HG02642 (cell line): Measurements from ENCODE around the gene PDE4B.
A peak's percentile ranks its signal among the peaks of the same experiment; 100 is the strongest.

Experiments used
- ATAC-seq: cut with Tn5 transposase; IDR thresholded peaks from one replicate; pipeline ENCODE4 v1.9.1; 2021; ENCODE audit warnings: mild to moderate bottlenecking; ENCODE audit not compliant: unreplicated experiment, poor library complexity

Gene PDE4B

DNA sequence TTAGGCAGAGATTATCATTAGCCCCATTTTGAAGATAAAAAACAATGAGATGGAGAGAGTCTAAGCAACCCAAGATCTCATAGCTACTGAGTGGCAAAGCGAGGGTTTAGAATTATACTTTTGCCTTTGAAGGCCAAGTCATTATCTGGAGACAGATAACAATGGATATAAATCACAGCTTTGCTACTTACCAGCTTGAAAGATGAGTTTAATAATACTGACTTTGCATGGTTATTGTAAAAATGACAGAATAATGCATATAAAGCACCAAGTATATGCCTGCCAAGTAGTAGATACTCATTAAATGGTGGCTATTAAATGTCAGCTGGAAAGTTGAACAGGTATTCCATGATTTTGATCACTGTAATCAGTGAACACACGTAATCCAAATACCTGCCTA is 499.6 kb downstream of the PDE4B start:
- no peak for ATAC-seq

DNA sequence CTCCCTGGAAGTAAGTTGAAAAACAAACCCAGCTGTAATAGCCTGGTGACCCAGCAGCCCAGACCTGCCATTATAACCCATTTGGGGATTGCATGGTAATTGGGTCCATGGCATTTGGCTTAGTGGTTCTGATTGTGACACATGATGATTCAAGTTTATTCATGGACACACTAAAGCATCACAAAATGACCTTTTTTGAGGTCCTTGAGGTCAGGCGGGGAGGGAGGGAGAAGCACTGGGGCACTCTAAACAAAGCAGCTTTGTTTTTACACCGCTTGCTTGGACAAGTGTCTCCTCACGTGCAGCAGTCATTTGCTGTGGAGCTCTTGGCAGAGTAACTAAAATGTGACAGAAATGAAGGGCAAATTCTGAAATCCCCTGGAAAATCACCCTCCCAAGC is 500.2 kb downstream of the PDE4B start:
- ATAC-seq: no peak

DNA sequence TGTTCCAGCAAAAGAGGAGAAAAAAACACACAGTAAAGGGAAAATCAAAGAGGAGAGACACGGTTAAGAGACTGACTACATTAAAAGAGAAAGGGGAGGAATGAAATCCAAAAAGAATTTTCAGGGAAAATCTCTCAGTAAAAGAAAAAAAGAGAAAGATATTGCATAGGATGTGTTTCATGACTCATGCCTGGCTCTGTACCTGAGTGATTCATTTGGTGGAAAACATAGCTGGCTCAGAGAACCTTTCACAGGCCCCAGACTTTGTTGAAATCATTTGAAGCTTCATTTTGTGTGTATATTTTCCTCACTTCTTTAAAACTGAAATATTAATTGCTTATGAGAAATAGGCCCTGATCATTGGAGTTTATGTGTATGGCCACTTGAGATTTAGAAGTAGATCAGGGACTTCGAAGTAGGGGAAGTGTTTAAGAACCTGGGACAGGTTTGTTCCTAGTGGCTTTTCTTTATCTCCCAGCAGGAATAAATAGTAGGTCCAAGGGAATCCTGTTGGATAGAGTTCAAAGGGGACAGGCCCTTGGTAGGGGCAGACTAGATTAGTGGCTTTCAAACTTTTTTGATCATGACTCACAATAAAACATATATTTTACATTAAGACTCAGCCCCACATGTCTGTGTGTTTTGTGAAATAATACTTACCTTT is 502.1 kb downstream of the PDE4B start:
- ATAC-seq: no peak

DNA sequence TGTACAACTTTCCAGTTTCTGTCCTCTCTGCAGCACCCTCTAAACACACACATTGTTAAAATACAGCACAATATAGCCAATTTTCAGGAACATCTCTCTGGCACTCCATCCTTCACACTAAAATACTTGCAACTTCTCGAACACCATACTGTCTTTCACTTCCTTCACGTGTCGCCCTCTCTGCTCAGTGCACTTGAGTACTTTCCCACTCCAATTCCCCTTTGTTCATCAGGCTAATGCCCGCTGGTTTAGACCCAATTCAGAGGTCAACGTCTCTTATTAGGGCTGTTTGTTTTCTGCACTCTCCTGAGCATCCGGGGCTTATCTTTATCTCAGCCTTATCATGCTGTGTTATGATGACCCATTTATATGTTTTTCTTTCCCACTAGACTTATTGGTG is 503.1 kb downstream of the PDE4B start:
- no peak for ATAC-seq

DNA sequence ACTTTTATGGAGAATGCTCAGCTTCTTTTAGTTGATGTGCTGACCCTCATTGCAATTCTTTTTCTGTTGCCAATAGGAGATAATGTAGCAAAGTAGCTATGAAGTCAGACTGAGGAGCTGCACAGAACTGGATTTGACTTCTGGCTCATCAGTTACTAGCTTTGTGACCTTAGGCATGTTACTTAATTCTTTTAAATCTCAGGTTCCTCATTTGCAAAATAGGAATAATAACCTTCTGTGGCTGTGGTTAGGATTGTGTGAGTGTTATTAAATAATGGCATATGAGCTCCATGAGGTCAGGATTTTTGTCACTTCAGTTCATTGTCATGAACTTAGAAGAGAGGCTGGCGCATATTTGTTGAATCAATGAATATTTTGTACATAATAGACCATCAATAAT is 503.7 kb downstream of the PDE4B start:
- ATAC-seq: no peak

DNA sequence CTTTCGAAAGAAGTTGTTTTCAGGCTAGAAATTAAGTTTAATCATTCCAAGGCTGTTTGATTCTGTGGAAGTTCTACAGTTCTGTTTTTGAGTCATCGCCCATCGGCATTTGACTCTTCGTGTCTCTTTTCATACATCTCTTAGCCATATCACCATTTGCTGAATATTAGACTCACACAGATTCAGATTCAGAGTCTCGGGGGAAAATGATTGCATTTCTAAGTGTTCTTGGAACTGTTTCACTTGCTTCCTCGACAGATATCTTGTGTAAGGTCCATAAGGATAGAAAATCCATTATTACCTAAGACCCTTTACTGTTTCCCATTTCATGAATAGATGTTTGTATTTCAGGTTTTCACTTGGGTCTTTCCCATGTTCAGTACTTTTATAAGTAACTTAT is 504.3 kb downstream of the PDE4B start:
- ATAC-seq: no peak

DNA sequence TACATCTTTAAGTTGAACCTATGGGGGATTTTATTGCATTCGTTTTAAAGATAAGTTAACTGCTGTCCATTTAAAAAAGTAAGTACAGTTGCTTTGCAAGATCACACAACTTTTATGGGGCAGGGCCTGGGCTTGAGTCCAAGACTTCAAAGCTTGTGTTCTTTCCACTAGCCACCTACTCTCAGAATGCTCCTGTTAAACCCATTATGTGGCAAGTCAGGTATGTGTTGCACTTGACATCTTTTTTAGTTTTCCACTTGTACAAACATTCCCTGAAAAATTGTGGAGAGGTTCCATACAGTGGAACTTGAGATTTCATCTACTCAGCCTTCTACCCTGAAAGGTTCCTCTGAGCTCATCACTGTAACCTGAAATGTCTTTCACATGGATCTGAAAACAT is 505.8 kb downstream of the PDE4B start:
- no peak for ATAC-seq

DNA sequence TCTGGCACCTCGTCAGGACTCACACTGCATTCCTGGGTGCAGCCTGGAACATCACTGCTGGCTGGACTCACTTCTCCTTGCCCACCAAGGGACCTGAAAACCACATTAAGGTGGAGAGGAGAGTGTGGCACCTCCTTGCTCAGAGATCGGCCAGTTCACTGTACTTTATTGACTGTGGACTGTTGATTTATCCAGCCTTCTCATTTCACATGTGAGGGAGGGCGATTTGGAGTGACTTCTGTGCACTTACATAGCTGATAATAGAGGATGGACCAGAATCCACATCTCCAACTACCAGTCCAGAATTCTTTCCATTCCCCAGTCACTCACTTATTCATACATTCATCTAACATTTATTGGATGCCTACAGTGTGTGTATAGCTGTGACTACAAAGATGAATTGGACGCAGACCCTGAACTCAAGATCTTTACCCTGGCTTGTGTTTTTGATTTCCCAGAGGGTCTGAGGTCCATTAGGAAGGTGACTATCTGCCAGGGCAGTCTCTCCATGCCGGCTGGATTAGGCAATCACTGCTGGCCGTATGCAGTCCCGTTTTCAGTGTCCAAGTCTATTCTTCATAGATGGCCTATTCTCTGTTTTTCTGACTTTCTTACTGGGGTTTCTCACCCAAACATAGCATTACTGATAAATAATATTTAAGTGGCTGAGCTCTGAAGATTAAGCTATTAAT is 507.7 kb downstream of the PDE4B start:
- ATAC-seq: no peak

DNA sequence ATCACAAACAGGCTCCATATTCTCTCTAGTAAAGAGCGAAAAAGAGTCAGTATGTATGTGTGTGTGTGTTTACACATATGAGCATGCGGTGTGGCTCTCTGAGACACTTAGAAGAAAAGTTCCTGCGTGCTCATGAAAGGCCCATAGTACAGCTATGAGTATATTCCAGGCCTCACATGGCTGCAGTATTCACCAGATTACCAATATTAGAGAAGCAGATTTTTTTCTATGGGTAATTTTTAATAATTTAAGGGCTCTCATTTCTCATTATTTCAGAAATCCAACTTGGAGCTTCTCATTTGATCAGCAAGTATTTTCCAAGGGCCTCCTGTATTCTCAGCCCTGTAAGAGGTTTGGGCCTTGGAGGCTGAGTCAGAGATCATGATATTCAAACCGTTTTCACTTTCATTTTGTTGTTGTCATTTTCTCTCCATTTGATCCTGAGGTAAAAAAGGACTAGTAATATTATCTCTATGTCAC is 508.3 kb downstream of the PDE4B start:
- peak; percentile 77 for ATAC-seq

DNA sequence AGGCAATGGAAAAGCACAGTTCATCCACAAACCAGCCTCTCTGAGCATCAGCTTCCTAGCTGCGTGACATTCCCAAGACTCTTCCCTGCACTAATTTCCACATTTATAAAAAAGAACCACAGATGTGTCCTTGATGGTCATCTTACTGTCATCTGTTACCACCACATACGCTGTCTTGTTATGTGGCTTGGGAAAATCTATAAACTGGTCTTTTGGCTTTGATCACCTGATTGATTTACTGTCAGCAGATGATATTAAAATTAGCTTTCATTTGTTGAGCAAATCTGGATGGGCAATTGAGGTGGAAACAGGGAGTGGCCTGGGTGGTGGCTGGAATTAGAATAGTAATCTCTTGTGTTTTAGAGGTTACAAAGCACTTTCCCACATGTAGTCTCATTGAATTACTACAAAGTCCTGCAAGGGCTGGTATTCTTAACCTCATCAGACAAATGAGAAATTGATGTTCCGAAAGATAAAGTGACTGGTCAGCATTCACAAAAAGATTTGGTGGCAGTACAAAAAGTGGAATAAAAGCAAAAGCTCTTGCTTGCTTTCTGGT is 509.6 kb downstream of the PDE4B start:
- ATAC-seq: no peak

DNA sequence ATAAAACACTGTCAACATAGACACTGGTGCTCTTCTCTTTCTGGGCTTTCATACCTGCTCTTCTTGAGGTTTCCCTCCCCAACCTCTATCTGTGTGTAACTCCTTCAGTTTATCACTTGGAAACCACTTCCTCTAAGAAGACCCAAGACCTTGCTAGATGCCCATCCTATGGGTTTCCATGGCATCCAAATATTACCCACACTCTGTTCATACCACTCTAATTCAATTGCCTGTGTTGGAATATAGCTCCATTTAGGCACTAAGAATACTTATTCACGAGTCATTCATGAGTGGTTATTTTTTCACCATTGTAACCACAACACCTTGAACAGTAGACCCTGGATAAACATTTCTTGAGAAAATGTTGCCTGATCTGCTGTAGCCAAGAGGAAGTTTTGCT is 510.1 kb downstream of the PDE4B start:
- no peak for ATAC-seq

DNA sequence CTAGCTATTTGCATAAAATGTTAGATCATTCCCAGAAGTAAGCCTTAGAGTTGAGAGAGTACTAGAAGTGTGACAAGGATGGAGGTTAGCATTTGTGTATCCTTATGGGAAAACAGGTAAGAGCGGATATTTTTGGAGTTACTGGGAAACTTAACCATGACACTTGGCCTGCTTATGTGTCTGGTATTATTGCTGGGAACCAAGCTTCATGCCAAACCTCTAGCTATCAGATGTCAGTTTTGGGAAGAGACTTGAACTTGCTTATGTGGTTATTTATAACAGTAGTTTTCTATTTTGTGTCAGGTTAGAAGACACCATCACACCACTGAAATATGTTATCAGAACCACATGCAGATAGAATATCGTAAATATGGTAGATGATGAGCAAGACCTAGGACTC is 511.0 kb downstream of the PDE4B start:
- ATAC-seq: no peak

DNA sequence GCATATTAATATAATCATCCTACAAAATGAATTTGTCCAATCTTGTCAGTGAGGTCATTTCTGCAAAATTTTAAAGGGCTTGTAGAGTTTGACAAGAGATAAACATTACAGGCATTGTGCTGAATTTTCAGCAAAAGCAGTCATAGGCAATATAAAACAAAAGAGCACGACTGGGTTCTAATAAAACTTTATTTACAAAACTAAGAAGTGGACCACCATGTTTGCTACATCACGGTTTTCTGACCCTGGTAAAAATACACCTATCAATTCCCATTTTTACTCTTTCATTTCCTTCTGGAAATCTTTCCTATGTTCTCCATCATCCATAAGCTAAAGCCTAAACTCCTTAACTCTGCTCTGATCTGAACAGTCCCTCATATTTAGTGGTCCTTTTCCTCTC is 511.4 kb downstream of the PDE4B start:
- ATAC-seq: no peak

DNA sequence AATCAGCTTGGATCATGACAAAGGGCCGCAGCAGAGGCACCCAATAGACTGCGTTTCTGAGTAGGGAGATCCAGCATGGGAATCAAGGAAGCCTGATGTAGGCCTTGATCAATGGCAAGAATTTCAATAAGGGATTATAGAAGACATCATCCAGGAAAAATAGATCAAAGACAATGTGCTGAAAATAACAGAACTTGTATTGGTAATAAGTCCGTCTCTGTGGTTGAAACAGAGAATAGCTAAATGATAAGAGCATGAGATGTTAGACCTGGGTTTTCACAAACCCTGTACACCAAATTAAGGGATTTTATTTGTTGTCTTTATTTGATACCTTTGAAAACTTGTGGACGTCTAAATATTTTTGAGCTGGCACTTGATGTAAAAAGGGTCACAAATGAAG is 513.2 kb downstream of the PDE4B start:
- peak; percentile 36 for ATAC-seq

DNA sequence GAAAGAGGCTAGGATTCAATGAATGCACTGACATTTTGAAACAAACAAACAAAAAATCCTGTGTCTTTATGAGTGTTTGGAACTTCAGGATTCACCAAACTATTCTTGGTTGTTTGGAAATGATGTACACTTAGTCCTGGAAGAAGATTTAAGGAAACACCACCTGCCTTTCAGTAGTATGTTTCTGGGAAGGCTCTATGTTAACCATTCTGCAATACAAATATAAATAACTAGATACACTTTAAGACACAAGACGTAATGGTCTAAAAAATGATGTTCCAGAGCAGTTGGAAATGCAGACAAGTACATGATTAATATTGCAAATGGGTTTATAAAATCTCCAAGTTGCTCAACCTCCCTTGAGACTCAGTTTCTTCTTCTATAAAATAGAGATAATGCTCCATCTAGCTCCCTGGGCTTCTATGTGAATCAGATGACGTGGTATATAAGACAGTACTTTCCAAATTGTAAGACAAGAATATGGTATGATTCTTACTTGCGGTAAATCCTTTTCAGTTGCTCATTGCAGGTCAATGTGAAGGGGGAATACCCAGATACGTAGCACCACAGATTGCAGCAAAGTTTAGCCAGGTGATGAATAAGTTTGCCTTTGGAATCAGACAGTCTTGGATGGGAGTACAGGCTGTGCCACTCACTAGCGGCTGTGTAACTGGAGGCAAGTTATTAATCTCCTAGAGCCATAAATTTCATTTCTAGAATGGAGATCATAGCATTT is 516.5 kb downstream of the PDE4B start:
- no peak for ATAC-seq

DNA sequence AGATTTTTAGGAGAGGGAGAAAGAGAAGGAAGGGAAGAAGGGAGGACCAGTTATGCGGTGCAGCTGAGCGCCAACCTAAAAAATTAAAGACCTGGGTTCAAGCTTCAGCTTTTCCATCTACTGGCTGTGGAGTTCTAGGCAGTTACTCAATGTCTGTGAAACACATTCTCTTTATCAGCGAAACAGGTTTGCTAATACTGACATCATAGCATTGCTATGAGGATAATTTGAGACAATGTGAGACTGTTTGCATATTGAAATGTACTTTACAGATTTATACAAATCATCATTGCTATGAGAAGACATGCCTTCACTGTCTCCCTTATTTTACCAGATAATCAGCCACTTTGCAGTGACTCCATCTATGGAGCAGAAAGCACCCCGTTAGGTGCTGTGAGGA is 518.4 kb downstream of the PDE4B start:
- no peak for ATAC-seq

DNA sequence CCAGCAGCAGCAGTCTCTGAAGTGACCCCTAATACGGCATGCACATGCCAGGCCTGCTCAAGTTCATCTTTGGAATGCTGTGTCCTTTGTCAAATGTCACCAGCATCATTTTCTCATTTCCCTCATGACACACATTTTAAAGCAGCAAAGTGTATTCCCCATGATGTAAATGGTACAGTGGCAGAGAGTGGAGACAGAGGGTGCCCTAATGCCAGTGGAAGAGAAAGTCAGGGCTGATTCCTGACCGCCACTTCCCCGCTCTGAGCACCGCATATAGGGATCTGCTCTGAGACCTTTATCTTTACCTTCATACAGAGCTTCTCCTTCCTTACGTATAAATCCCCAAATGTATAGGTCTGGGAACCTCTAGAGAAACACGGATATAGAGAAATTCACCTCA is 518.9 kb downstream of the PDE4B start:
- ATAC-seq: no peak

DNA sequence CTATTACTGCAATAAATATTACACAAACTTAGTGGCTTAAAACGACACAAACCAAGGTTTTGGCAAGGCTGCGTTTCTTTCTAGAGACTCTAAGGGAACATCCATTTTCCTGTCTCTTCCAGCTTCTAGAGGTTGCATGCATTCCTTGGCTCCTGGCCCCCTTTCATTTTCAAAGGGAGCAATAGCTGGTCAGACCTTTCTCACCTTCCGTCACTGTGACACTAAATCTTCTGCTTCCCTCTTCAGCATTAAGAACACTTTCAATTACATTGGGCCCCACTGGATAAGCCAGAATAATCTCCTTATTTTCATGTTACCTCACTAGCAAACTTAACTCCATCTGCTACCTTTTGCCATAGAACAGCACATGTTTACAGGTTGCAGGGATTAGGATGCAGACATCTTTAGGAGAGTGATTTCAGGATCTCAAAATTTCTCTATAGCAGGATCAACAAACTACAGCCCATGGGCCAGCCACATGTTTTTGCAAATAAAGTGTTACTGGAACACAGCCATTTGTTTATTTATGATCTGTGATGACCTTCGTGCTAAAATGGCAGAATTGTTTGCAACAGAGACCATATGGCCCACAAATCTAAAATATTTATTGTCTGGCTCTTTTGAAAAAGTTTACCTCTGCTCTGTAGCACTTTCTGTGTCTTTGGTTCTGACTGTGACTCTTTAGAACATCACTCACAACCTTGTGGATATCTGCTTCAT is 519.7 kb downstream of the PDE4B start:
- ATAC-seq: no peak

DNA sequence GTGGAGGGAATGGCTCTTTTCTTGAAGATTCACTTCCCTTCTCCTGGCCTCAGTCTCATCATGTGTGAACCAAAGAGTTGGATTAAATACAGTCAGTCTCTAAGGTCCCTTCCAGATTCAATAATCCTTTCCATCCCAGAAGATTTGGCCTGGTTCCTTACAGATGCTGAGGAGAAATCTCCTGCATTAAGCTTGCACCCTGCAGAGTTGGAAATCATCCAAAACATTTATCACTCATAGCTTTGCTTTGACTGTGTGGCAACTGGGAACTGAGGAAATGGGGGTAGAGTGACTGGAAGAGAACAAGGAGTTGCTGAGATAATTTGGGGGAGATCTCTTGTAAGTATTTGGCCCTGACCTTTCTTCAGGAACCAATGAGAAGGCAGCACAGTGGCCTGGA is 520.7 kb downstream of the PDE4B start:
- no peak for ATAC-seq

DNA sequence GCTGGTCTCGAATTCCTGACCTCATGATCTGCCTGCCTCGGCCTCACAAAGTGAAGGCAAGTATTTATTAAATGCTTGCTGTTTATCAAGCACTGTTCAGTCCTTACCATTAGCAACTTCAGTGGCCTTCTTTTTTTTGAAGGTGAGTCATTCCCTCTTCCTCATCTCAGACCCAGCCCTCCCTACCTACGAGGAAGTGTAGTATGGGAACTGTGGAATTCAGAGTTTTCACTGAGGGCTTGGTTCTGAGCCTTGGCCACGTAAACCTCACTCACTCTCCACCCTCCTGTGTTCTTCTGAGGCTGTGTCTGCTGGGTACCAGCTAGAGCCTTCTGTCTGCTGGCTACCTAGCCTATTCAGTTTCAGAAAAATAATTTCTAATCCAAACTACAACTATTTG is 523.0 kb downstream of the PDE4B start:
- ATAC-seq: no peak
